Liver (tissue), 9 donors: ENCODE data around the gene RAB17. TPM values are rescaled to one million over a fixed set of nuclear protein-coding genes. Genes with fewer than 3 reads are reported as not detected.

Experiments
- DNase-seq: peaks from one replicate; pipeline ENCODE4 v3.0.0-alpha.2; 2017; ENCODE audit warnings: low spot score
- H3K27ac ChIP-seq, 2 donors: one replicate each; pipeline ENCODE4 v1.7.0; 2013; ENCODE audit warnings: inconsistent platforms in 2 of 2, low read length in 2 of 2, control low read depth in 1 of 2, low read depth in 1 of 2, mild to moderate bottlenecking in 1 of 2
- H3K27me3 ChIP-seq, 4 donors: one replicate each; pipeline versions ENCODE4 v1.6.1 to v1.7.0; 2013; ENCODE audit warnings: low read length in 3 of 4, inconsistent platforms in 1 of 4, mild to moderate bottlenecking in 1 of 4, moderate library complexity in 1 of 4; ENCODE audit not compliant: control insufficient read depth in 4 of 4, insufficient read depth in 4 of 4
- H3K36me3 ChIP-seq, 4 donors: one replicate each; pipeline versions ENCODE4 v1.6.1 to v1.7.0; 2013; ENCODE audit warnings: low read length in 3 of 4, mild to moderate bottlenecking in 3 of 4, low read depth in 1 of 4, moderate library complexity in 1 of 4; ENCODE audit not compliant: control insufficient read depth in 4 of 4, insufficient read depth in 3 of 4
- H3K4me1 ChIP-seq, 4 donors: one replicate each; pipeline versions ENCODE4 v1.6.1 to v1.7.0; 2013; ENCODE audit warnings: low read length in 3 of 4, mild to moderate bottlenecking in 3 of 4, moderate library complexity in 1 of 4; ENCODE audit not compliant: control insufficient read depth in 4 of 4, insufficient read depth in 4 of 4
- H3K4me3 ChIP-seq, 3 donors: one replicate each; pipeline versions ENCODE4 v1.6.1 to v1.7.0; 2013; ENCODE audit warnings: low read length in 3 of 3, control low read depth in 1 of 3, low read depth in 1 of 3, mild to moderate bottlenecking in 1 of 3
- H3K9ac ChIP-seq, 2 donors: one replicate each; pipeline ENCODE4 v1.7.0; 2013; ENCODE audit warnings: low read length in 2 of 2, mild to moderate bottlenecking in 2 of 2, moderate library complexity in 2 of 2, control low read depth in 1 of 2, low read depth in 1 of 2
- H3K9me3 ChIP-seq, 4 donors: one replicate each; pipeline versions ENCODE4 v1.6.1 to v1.7.0; 2013; ENCODE audit warnings: low read length in 3 of 4; ENCODE audit not compliant: control insufficient read depth in 4 of 4
- ATF3 ChIP-seq: IDR thresholded peaks from 2 replicates; pipeline ENCODE4 v1.6.1; 2016; ENCODE audit warnings: antibody characterized with exemption
- CTCF ChIP-seq: fragments of 150-350 bp; IDR thresholded peaks from 2 replicates; pipeline ENCODE4 v1.5.1; 2017; ENCODE audit warnings: improper control_type of control experiment, low read depth, low read length; ENCODE audit not compliant: missing input control
- EGR1 ChIP-seq, 2 donors: IDR thresholded peaks; 2 replicates each; pipeline ENCODE4 v1.6.1; 2016 to 2018; ENCODE audit warnings: antibody characterized with exemption in 2 of 2, low read depth in 2 of 2
- FOXA1 ChIP-seq: IDR thresholded peaks from 2 replicates; pipeline ENCODE4 v1.6.1; 2016; ENCODE audit warnings: antibody characterized with exemption
- FOXA2 ChIP-seq: IDR thresholded peaks from 2 replicates; pipeline ENCODE4 v1.6.1; 2016; ENCODE audit warnings: antibody characterized with exemption
- GABPA ChIP-seq, 2 donors: IDR thresholded peaks in 1 of 2; conservative IDR thresholded peaks in 1 of 2; 2 replicates each; pipeline ENCODE4 v1.6.1; 2016; ENCODE audit warnings: antibody characterized with exemption in 2 of 2, mild to moderate bottlenecking in 1 of 2, moderate library complexity in 1 of 2
- HNF4A ChIP-seq, 2 donors: conservative IDR thresholded peaks; 2 replicates each; pipeline ENCODE4 v1.6.1; 2016; ENCODE audit warnings: antibody characterized with exemption in 2 of 2, mild to moderate bottlenecking in 2 of 2
- HNF4G ChIP-seq: IDR thresholded peaks from 2 replicates; pipeline ENCODE4 v1.6.1; 2016; ENCODE audit warnings: antibody characterized with exemption
- JUND ChIP-seq, 2 donors: IDR thresholded peaks; 2 replicates each; pipeline ENCODE4 v1.6.1; 2016; ENCODE audit warnings: antibody characterized with exemption in 2 of 2
- MAX ChIP-seq: IDR thresholded peaks from 2 replicates; pipeline ENCODE4 v1.6.1; 2016; ENCODE audit warnings: antibody characterized with exemption
- NR2F2 ChIP-seq: IDR thresholded peaks from 2 replicates; pipeline ENCODE4 v1.6.1; 2016; ENCODE audit warnings: antibody characterized with exemption
- RAD21 ChIP-seq, 2 donors: IDR thresholded peaks; 2 replicates each; pipeline ENCODE4 v1.6.1; 2016; ENCODE audit warnings: antibody characterized with exemption in 2 of 2, mild to moderate bottlenecking in 2 of 2
- REST ChIP-seq: IDR thresholded peaks from 2 replicates; pipeline ENCODE4 v1.6.1; 2016; ENCODE audit warnings: antibody characterized with exemption, mild to moderate bottlenecking
- RXRA ChIP-seq, 2 donors: IDR thresholded peaks; 2 replicates each; pipeline ENCODE4 v1.6.1; 2017 to 2018; ENCODE audit warnings: antibody characterized with exemption in 2 of 2, mild to moderate bottlenecking in 1 of 2
- SP1 ChIP-seq: IDR thresholded peaks from 2 replicates; pipeline ENCODE4 v1.6.1; 2018; ENCODE audit warnings: antibody characterized with exemption, mild to moderate bottlenecking
- TAF1 ChIP-seq: conservative IDR thresholded peaks from 2 replicates; pipeline ENCODE4 v1.6.1; 2016; ENCODE audit warnings: antibody characterized with exemption, mild to moderate bottlenecking
- YY1 ChIP-seq: IDR thresholded peaks from 2 replicates; pipeline ENCODE4 v1.6.1; 2016; ENCODE audit warnings: antibody characterized with exemption, mild to moderate bottlenecking
- WGBS: extraction: QIAGEN DNeasy Blood & Tissue Kit; methylation state at CpG from one replicate; pipeline ENCODE4 v1.1.7; 2013; 5-methylcytosine and 5-hydroxymethylcytosine counted together
- polyA plus RNA-seq, 2 donors: library from polyadenylated mRNA; stranded (reverse) in 1 of 2; unstranded in 1 of 2; fragments of 200-250 nt in 1 of 2; fragments of >200 nt in 1 of 2; fragmentation: Nextera tagmentation in 1 of 2; extraction: Ambion mirVana in 1 of 2; gene quantifications; one replicate each; pipeline versions ENCODE4 v1.2.1 to v1.2.3, GENCODE V29; 2013 to 2015
- total RNA-seq, 2 donors: library from RNA; depleted of rRNA; stranded (reverse); fragments of >200 nt; gene quantifications; one replicate each; pipeline ENCODE4 v1.2.3, GENCODE V29; 2014
- donor health status: healthy.
- donor health status: healthy.
- donor health status: healthy.
- donor health status: healthy.
- donor health status: healthy.

RAB17 gene
- total and polyA plus RNA-seq, 4 donors: 17.8 to 96.5 (median 74.9) TPM

GRCh38 chr2:237576974-237577373 lies 13.6 kb downstream of the RAB17 start:
- H3K9me3 ChIP-seq: no peaks in the 10 kb centered on the region
- WGBS: 92% methylated on average over 9 of the region's 9 CpGs
- H3K4me3 ChIP-seq: no peak overlapping the region

GRCh38 chr2:237575869-237576862 lies 14.4 kb downstream of the RAB17 start:
- Histone ChIP-seq H3K27me3 (no peaks in the 10 kb centered on the region), H3K4me1 (peaks cover 6 to 19% (median 13%) of the 10 kb centered on the region in 4 donors), H3K36me3 (peaks cover 3 to 19% (median 14%) of the 10 kb centered on the region in 4 donors), H3K27ac (no peak overlapping the region), H3K9me3 (no peaks in the 10 kb centered on the region), H3K4me3 (no peak overlapping the region), H3K9ac (no peak overlapping the region)
- WGBS: 92% methylated on average over 27 of the region's 27 CpGs
- DNase-seq: no peak
- TF ChIP-seq ATF3 (no peak), TAF1 (no peak), YY1 (no peak), SP1 (no peak), EGR1 (IDR thresholded peaks at IDR 0.05; ENCODE audit: low read depth in 2 of 2) (no peak), FOXA1 (no peak), JUND (IDR thresholded peaks at IDR 0.05) (no peak), REST (no peak), FOXA2 (no peak), RAD21 (IDR thresholded peaks at IDR 0.05) (no peak), NR2F2 (no peak), MAX (no peak), CTCF (no peak), GABPA (IDR thresholded peaks at IDR 0.05 in 1 of 2, conservative IDR thresholded peaks at IDR 0.05 in 1 of 2) (no peak), RXRA (IDR thresholded peaks at IDR 0.05) (no peak), HNF4G (no peak), HNF4A (conservative IDR thresholded peaks at IDR 0.05) (no peak)

More at GRCh38 chr2:237576974-237577373, 13.6 kb downstream of the RAB17 start:
- Histone ChIP-seq H3K27me3 (no peaks in the 10 kb centered on the region), H3K4me1 (peaks cover 6 to 24% (median 16%) of the 10 kb centered on the region in 4 donors), H3K36me3 (peaks cover 5 to 19% (median 14%) of the 10 kb centered on the region in 4 donors), H3K27ac (no peak overlapping the region), H3K9ac (no peak overlapping the region)
- TF ChIP-seq NR2F2: no peak
- TF ChIP-seq FOXA2: no peak
- no peak for DNase-seq
